Measurements from ENCODE around the gene IL6.
"Not testable (repeated sequence)": the region's sequence is repeated elsewhere in the genome, so short reads cannot be mapped to it uniquely, and the experiment has no call there.

IL6 gene

DNA sequence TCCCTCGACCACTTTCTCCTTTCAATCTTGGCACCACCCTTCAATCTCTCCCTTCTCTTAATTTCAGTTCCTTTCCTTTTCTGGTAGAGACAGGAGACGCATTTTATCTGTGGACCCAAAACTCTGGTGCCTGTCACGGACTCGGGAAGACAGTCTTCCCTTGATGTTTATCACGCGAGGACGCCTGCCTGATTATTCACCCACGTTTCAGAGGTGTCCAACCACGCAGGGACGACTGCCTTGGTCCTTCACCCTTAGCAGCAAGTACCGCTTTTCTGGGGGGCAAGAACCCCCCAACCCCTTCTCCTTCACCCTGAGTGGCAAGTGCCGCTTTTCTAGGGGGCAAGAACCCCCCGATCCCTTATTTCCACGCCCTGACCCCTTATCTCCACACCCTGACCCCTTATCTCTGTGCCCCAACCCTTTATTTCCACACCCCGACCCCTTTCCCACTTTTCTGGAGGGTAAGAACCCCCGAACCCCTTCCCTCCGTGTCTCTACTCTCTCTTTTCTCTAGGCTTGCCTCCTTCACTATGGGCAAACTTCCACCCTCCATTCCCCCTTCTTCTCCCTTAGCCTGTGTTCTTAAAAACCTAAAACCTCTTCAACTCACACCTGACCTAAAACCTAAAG, 22.9 kb upstream of the IL6 start:
- DNase-seq (ENCODE audit: low read depth in 3 of 3): not testable (repeated sequence)

DNA sequence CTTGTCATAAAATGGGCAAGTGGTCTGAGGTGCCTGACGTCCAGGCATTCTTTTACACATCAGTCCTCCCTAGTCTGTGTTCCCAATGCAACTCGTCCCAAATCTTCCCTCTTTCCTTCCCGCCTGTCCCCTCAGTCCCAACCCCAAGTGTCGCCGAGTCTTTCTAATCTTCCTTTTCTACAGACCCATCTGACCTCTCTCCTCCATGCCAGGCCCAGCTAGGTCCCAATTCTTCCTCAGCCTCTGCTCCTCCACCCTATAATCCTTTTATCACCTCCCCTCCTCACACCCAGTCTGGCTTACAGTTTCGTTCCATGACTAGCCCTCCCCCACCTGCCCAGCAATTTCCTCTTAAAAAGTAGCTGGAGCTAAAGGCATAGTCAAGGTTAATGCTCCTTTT, 22.3 kb upstream of the IL6 start:
- DNase-seq (ENCODE audit: low read depth in 3 of 3): not testable (repeated sequence)

GRCh38 chr7:22705874-22706273, 21.1 kb upstream of the IL6 start:
- not testable (repeated sequence) for DNase-seq (ENCODE audit: low read depth in 3 of 3)

- not testable (repeated sequence) for DNase-seq (ENCODE audit: low read depth in 3 of 3)
Observed at GRCh38 chr7:22707026-22707691, 19.8 kb upstream of the IL6 start.

GRCh38 chr7:22708214-22708613, 18.8 kb upstream of the IL6 start:
- not testable (repeated sequence) for DNase-seq (ENCODE audit: low read depth in 3 of 3)

- not testable (repeated sequence) for DNase-seq (ENCODE audit: low read depth in 3 of 3)
Observed at GRCh38 chr7:22708677-22709061, 18.3 kb upstream of the IL6 start.

DNA sequence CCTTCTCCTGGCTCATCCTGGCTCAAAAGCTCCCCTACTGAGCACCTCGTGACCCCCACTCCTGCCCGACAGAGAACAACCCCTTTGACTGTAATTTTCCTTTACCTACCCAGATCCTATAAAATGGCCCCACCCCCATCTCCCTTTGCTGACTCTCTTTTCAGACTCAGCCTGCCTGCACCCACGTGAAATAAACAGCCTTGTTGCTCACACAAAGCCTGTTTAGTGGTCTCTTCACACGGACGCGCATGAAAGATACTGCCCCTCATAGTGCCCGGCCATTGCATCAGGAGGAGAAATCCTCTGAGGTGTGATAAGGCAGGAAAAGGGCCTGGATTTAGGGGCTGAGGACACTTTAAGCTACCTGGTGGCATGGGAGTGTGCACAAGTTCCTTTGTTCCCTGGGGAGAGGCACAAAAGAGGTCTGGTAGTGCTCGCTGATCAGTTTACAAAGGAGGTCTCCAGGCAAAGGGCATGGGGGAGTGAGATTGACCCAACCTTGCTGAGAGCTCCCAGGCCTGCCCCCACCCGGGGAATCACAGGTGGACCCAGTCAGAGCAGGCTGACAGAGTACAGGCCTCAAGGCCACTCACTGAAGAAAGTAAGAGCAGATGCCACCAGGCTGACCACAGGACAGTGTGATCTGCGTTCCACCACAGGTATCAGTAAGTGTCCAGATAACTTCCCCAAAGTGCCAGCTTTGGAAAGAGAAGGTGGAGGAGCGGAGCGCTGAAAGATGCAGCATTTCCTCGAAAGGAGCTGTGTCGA, 17.8 kb upstream of the IL6 start:
- DNase-seq (ENCODE audit: low read depth in 3 of 3): not testable (repeated sequence)

- DNase-seq (ENCODE audit: low read depth in 3 of 3): no peak
Observed at GRCh38 chr7:22709857-22710256, 17.1 kb upstream of the IL6 start.

- DNase-seq (ENCODE audit: low read depth in 3 of 3): no peak
Observed at GRCh38 chr7:22712999-22713398, 14.0 kb upstream of the IL6 start.

DNA sequence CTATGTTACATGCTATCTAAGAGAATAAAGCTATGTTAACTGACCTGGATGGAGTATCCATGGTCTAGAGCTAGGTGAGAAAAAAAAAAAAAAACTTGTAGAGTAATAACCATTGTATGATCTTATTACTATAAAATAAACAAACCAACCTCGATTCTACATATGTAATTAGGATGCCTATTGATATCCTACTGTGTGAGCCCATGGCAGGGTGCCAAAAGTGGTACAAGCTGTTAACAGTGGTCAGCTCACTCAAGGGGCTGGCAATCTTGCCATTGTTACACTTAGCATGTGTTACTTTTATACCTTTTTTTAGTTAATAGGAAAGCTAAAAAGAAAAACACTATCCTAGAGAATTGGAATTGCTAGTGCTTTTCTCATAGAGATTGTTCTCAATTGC, 13.5 kb upstream of the IL6 start:
- DNase-seq (ENCODE audit: low read depth in 3 of 3): no peak

DNA sequence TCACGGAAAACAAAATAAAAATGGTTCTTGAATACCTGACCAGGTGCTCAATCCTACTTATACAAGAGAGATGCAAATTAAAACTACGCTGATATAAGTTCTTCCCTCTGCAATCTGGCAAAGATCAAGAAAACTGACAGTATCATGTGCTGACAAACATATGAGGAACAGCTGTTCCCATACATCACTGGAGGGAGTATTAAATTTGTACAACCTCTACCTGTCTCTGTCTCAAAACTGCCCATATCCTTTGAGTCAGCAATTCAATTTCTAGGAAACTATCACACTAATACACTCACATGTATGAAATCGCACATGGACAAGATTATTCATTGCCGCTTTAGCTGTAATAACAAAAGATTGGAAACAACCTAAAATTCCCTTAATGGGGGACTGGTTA, 11.0 kb upstream of the IL6 start:
- no peak for DNase-seq (ENCODE audit: low read depth in 3 of 3)

- DNase-seq (ENCODE audit: low read depth in 3 of 3): no peak
Observed at GRCh38 chr7:22717760-22718159, 9.2 kb upstream of the IL6 start.

DNA sequence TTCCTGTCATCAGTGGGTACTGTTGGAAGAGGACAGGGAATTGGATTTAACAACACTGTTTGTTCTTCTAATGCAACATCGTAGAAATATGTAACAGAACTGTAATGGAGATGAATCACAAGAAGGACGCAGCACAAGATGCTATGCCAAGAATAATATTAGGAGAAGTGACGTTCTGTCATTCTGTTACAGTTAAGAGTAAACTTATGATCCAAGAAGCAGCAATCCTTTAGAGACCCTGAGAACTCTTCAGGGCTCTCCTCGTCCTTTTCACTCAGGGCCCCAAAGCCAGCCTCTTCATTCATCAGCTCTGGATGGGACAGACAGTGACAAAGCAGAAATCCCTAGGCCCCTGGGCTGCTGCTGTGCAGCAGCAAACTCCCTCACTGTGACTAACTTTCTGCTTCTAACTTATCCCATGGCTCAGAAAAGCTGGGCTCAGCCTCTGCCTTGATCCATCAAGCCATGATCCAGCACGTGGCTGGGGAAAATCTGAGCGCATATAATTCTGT, 8.7 kb upstream of the IL6 start:
- no peak for DNase-seq (ENCODE audit: low read depth in 3 of 3)

DNA sequence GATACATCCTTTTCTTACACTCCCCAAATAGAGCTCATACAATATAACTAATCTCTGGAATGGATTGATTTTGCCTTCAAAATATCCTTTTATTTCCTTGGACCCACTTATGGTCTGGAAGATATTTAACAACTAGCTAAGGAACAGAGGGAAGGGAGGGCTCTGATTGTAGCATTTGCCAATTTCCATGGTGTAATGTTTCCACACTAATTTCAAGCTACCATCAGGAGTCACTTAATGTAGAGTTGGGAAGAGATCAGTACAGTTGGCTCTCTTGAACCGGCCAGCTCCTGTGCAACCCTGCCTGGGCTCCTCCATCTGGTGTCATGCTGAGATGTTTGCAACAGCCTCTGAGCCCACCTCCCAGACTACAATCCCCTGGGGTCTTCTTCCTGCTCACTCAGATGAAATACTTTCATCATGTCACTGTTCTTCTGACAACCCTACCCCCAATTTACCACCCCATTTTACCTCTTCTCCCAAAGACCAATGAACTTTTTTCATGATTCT, 8.0 kb upstream of the IL6 start:
- DNase-seq (ENCODE audit: low read depth in 3 of 3): no peak

GRCh38 chr7:22720791-22721786, 5.9 kb upstream of the IL6 start:
- no peak for DNase-seq (ENCODE audit: low read depth in 3 of 3)

DNA sequence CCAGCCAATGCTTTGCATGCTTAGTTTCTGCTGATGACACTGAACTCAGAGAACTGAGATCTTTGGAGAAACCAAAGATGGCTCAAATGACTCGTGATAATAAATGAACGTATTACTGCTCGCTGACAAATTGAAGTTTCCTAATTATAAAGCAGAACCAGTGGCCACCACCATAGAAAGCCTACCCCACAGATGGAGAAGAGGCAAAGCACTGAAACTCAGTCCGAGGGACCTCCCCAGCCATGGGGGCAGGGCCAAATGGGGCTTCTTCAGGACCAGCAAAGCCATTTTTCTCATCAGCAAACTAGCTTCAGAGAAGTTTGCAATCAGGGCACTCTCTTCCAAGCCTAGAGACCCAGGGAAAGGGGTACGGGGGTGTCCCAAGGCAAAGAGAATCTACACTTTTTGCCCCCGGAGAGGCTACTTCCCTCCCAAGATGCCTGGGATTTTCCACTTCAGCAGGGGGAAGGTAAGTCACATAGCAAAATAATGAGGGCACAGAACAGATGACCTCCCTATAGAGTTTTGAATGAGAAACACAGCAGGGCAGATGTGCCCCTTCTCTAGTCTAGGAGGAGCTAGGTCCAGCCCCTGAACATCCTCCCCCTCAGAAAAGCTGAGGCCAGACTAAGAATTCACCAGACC, 4.3 kb upstream of the IL6 start:
- no peak for DNase-seq (ENCODE audit: low read depth in 3 of 3)

DNA sequence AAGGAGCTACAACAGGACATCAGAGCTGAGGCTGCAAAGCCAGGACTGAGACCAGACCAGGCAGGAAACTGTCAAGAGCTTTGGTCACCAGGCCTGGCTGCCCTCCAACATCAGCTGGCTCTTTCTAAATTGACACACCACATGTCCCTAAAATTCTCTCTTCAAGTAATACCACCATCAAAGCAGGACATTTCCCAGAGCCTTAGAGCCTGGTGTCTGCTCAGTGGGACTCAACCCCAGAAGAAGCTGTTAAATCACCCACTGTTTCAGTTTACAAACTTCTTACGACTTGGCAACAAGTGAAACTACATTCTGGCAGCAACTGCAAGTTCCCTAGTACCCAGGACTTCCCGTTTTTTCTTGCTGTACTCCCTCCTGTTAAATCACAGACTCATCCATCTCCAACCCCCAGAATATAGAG, 3.8 kb upstream of the IL6 start:
- no peak for DNase-seq (ENCODE audit: low read depth in 3 of 3)

GRCh38 chr7:22723637-22724036, 3.4 kb upstream of the IL6 start:
- no peak for DNase-seq (ENCODE audit: low read depth in 3 of 3)

GRCh38 chr7:22724861-22725260, 2.1 kb upstream of the IL6 start:
- no peak for DNase-seq (ENCODE audit: low read depth in 3 of 3)

DNA sequence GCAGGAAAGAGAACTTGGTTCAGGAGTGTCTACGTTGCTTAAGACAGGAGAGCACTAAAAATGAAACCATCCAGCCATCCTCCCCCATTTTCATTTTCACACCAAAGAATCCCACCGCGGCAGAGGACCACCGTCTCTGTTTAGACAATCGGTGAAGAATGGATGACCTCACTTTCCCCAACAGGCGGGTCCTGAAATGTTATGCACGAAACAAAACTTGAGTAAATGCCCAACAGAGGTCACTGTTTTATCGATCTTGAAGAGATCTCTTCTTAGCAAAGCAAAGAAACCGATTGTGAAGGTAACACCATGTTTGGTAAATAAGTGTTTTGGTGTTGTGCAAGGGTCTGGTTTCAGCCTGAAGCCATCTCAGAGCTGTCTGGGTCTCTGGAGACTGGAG, 1.4 kb upstream of the IL6 start:
- no peak for DNase-seq (ENCODE audit: low read depth in 3 of 3)

All from stimulated activated CD4-positive, alpha-beta T cell treated with anti-CD3 and anti-CD28 coated beads, TNF-alpha, amount 100 ng/mL, for 4 hours (primary cell).